ENCODE data around the gene EEF1AKMT2.
"Not testable (repeated sequence)": the region's sequence is repeated elsewhere in the genome, so short reads cannot be mapped to it uniquely, and the experiment has no call there.

Gene EEF1AKMT2

DNA sequence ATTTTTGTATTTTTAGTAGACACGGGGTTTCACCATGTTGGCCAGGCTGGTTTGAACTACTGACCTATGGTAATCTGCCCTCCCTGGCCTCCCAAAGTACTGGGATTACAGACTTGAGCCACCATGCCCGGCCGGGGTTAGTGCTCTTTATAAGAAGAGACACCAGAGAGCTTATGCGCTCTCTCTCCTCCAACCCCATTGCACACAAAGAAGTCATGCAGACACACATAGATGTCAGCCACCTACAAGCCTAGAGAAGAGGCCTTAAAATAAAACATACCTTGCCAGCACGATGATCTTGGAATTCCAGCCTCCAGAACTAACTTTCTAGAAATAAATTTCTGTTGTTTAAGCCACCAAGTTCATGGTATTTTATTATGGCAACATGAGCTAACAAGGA, 37.5 kb downstream of the EEF1AKMT2 start:
- DNase-seq = no peak

DNA sequence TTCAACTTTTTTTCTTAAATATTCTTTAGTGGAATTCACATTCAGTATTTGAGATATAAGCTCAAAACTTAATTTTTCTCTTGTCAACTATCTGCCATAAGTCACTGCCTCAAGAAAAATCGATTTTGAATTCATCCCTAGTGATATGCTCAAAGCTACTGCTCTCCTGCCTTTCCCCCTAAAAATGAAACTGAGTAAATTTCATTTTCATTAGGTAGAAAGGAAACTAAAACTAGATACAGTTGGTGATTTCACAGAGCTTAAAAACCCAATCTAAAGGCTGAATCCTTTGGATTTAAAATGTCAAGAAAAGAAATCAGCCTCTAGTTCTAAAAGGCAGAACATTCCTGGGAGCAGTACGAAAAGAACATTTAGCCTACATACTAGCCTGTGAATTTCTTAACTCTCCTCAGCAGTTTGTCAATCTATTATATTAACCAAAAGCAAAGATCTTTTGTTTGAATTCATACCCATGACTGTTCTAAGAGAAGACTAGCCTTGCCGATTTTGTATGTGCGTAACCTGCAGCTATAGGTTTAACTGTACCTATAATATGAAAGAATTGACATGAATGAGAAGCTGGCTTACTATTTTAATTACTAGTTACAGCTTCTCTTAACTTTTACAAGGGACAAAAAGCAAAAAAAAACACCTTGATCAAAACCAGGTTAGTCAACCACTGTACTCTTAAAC, 42.6 kb downstream of the EEF1AKMT2 start:
- no peak for DNase-seq

DNA sequence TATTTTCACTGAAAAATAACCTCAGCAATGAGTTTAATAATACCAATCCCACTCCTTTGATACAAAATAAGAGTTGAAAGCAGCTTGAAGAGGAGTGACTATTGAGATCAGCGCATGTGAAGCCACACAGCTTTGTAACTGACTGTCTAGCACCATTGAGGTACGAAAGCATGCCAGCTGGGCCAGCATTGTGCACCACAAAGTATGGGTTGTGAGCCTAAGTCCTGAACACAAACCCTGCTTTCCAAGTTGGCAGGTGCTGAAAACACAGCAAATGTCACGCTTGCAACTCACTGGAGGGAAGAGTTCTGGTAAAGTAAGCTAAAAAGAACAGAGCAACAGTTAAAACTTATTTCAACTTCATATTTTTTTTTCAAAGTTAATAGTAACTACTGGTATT, 43.5 kb downstream of the EEF1AKMT2 start:
- no peak for DNase-seq

DNA sequence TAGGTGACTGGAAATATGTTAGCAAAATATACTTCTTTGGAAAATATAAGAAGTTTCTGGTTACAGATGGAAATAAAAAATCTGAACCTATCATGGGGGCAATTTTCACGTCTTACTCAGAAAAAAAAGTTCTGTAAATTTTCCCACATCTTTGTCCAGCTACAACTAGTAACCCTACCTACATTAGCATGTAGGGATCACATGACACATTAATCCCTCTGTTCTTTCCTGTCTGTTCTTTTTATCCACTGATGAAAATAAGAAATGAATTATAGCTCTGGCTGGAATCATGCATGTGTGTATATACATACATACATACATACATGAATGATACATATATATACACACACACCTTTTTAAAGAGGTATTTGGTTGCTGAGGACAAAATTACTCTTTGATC, 43.9 kb downstream of the EEF1AKMT2 start:
- DNase-seq = no peak

DNA sequence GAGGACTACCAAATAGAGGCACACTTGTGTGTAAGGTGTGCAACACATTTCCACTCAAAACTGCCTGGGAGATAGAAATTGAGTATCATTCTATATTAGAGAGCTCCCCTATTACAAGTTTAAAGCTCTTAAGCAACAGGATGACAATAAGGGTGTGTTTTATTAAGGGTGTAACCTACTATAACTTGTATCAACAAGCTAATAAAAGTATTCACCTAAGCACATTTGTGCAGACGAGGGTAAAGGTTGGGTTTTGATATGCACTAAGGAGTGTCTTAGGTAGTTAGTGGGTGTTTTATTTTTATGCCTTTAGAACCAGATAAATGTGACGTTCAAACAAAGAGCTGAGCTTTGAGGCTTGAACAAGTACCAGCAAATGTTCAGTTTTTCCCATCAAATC, 44.7 kb downstream of the EEF1AKMT2 start:
- no peak for DNase-seq

DNA sequence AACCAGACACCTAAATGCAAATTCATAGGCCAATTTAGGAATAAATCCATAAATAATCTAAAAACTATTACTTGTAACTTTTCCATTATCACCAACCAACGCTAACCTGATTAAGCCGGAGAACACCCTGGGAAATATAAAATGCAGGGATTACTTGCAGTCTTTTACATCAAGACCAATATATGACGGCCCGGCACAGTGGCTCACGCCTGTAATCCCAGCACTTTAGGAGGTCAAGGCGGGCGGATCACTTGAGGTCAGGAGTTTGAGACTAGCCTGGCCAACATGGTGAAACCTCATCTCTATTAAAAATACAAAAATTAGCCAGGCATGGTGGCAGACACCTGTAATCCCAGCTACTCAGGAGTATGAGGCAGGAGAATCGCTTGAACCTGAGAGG, 45.2 kb downstream of the EEF1AKMT2 start:
- not testable (repeated sequence) for DNase-seq

DNA sequence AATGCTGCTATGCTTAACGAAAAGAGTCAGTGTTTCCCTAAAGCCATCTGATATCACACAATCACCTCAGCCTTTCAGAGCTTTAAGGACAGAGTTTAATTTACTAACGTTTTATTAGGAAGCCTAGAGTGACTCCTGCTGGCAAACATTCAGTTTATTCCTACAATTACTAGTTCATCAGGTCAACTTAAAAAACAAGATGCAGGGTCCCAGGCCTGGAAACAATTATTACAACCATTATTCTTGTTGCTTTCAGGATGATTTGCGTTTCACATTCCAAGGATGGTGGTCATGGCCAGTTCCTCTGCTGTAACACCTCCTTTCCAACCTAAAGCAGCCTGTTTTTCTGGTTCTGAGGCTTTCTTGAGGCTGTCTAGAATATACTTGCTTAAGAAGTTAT, 46.0 kb downstream of the EEF1AKMT2 start:
- DNase-seq = peak; percentile 32

DNA sequence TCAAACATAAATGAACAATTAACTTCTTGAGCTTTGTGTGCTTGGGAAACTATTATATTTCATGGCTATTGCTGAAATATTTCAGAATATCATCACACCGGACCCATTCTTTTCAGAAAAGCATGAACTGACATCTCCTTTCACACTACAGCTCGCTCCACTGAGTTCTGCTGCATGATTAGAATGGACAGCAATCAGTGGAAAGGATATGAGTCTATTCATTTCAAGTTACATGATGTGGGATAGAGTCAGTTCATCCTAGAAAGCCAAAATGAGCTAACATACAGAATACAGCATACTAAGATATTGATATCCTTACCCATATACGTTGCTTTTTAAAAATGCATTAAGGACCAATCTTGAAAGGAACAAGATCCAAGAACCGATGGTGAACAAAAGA, 46.4 kb downstream of the EEF1AKMT2 start:
- no peak for DNase-seq

DNA sequence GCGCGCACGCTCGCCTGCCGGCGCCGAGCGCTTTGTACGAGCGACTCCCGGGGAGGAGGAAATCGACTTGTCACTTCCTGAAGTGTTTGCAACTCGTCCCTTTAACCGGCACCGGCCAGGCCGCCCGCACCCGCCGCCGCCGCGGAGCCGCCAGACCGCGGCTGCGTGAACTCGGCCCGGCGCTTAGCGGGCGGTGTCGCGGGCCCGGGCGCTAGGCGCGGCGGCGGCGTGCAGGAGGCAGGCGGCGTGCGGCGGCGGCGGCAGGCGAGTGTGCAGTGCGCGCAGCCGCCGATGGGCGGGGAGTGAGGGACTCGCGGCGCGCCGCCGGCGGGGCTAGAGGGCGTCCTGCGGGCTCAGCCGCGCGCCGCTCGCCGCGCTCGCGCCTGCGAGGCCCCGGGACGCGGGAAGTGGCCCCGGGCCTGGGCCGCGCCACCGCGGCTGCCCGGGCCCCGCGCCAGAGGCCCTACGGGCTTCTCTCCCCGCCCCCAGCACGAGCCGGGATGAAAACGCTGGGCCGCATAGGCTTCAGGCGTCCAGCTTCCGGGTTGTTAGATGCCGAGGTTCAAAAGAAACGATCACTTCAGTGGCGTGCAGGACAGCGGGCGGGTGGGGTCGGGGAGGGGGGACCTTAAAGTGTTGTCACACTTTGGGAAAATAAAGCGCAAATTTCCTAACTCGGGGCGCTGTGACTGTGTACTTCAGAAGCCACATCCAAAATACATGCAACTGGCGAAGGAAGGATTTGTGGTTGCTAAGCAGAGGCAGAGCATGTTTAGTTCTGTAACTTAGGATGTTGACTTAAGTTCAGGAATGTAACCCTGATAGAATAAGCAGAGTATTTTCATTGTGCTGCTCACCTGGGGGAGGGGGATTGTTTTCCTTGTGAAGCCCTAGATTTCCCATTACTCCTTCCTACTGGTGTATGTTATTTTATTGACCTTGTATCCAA, 47.3 kb downstream of the EEF1AKMT2 start, which contains the start of gene FAM53B:
Gene FAM53B (minus strand): TSS at position 277 of the 949 bp plus-strand sequence. CDS start 37,665 bp downstream, outside the sequence.
- peak; percentile 88 for DNase-seq

DNA sequence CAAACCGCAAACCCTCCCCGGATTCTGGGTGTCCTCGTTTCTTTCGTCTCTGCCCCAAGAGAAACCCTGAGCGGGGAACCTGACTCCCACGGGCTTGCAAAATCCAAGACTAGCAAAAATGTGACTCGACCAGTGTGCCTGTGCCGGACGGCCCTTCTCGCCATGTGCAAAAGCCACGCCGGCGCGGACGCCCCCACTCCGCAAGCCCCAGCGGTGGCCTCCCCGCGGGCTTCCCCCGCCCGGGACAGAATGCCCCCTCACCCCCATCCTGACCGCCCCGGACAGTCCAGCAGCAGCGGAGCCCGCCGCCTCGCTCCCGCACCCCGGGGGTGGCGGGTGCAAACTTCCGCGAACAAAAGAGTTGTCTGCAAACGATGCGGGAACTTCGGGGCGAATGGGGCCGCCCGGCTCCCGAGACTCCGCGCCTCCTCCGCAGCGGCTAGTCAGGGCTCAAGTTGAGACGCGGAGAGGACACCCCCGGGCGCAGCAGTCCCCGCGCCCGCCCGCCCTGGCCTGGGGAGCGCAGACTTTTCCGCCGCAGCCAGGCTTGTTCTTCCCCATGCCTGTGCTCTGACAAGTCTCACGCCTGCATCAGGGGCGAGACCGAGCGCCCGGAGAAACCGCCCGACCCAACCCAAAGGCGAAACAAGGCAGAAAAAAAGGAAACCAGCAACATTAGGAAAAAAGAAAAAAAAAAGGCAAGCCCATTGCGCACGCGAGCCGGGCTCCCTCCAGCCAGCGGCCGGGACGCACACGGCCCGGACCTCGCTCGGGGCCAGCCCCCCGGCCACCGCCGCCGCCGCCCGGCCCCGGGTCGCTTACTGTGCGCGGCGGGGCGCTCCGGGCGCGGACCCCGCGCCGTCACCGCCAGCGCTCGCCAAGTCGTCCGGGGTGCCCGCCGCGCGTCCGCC, 48.2 kb downstream of the EEF1AKMT2 start:
- DNase-seq = peak; percentile 44

DNA sequence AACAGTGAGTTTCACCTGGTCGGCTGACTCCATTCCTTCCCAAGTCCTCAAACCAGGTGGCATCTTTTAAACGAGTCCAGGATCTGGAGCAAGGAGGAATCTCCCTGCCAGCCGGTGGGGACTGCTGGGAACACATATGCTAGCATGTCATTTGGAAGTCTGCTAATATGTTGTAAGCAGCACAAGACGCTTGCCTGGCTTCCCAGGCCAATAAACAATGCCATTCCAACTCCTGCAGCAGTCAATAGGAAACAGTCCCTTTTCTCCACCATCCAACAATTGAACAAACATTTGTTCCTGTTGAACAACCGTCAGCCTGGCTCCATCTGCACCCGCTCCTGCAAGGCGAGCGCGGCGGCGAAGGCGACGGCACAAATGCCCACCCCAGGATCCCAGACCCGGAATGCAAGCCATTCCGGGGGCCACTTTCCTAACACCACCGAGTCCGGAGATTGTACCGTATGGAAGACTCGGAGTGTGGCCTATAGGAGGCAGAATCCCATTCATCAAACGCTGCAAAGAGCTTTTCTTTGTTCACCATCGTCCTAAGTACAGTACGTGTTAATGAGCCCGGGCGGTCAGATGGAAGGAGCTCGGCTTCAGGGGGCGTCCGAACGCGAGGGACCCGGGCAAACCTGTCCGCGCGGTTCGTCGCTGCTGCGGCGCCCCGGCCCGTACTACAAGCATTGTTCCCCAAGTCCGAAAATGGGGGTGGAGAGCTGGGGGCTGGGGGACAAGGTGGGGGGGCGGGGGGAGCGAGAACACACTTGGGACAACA, 49.1 kb downstream of the EEF1AKMT2 start:
- peak; percentile 74 for DNase-seq

DNA sequence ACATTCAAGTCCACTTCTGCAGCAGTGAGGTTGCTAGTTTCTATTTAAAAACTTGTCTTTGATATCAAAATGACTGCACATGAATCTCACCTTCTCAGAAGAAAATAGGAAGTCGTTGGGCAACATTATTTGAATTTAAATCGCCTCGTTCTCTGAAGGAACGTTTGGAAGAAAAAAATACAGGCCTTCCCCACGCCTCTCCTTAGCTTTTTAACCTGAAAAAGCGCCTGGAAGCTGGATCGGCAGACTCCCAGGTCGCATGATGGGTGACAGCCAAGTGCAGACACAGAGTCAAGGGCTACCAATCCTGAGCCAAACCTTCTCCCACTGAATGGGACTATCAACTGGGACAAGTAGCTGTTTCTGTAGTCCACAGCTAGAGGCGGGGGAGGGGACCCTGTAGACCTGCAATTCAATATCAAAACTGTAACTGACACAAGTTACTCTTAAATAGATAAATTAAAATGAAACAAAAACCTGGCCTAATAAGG, 49.7 kb downstream of the EEF1AKMT2 start:
- DNase-seq = peak; percentile 45

DNA sequence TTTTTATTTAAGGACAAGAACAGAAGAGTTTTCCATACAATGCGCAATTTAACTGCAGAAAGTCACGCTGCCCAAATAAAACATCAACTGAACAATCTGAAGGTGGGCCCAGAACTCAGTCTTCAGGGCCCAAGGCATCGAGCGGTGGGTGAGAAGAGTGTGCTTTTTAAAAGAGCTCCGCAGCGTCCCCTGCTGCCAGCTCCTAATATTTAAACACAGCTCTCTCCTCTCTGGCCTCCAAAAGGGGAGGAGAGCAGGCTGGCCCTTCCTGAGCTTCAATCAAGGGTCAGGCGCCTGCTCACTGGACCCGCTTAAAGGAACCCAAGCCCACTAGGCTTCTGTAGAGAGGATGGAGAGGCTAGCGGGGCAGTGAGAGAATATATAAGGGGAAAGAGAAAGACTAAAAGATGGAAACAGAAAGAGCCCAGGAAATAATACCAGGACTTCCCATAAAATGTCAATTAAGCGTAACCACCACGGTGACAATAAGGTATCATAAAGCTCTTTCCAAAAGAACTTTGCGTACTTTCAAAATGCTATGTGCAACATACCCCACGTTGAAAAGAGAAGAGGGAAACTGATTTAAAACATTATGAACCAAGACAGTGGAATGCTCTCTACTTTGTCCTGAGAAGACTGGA, 50.3 kb downstream of the EEF1AKMT2 start:
- peak; percentile 74 for DNase-seq

DNA sequence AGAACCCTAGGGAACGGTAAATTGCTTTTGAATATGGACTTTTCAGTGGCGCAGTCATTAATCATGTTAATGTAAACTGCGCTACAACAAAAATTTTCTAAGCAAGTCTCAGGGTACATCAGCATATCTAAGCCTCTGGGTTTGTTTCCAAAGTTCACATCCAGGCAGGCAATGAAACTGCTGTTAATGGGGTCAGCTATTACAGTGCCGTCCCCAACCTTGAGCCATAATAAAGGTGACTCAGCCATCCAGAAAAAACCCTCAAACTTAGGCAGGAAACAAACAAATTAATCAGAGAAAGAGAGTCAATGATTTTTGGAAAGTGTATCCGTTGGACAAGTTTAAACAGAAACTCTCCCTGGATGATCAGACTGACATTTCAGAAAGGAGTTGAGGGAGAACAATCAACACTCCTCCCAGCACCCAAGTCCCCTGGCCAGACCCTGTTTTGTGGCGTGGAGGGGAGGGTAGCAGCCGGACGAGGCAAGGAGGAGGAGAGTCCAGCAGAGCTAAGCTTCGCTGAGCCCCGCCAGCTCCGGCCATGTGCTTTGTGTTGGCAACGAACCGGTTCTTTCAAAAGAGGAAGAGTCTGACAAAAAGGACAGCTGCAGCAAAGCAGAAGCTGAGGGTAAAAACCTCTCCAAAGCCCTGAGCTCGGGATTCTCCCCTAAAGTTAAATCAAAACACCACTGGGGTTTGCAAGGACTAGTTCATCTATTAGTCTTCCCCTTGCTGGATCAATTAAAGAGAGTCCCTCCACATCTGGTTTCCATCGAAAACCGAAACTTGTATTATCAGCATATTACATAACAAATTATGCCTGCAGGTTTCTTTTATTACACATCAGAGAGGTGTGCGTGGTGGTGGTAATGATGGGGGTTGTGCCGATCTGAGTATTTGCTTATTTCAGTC, 51.1 kb downstream of the EEF1AKMT2 start:
- DNase-seq = peak; percentile 45

DNA sequence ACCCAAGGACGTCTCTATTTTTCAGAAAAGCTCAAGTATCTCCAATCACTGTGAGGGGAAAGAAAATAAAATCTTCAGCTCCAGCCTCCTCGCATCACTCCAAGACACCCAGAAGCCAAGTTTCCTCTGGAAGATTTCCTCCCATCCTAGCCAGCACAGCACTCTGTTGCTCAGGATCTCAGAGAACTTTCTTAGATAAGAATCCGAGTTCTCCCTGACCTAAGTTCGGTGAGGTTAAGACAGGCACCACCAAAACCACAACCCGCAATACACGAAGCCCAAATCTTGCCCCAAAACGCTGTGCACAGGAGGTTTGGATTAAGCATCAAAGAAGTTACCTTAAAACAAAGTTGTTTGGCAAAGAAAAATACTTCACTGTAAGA, 51.7 kb downstream of the EEF1AKMT2 start:
- DNase-seq = peak; percentile 5

DNA sequence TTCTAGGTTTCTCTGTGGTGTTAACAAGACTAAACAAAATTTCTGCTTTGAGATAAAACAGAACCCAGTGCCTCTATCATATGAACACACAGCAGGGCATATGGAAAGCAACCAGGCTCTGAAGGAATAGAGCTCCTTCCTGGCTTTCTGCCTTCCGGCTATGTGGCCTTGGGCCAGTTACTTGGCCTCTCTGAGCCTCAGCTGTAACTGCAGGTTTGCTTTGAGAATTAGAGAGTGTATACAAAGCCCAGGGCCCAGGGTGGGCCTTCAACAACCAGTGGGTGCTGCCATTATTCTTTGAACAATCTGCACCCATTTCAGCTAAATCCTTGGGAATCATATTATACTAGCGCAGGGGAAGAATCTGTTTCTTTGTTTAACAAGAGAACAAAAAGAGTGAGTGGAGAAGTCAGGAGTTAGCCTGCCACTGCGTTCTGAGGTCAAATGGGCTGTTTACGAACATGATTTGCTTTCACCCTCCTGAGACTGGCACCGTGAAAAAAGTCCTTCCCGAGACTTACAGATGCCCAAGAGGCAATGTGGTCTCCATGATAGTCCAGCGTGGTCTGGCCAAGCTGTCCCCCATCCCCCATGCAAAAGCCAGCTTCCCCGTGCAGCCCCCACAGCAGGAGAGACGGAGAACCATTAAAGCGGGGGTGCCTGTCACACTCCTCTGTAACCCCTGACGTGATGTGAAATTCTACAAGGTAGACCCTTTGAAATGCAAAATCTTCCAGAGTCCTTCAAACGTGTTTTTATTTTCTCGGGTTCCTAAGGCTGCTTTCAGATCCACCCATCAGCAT, 52.4 kb downstream of the EEF1AKMT2 start:
- peak; percentile 8 for DNase-seq

DNA sequence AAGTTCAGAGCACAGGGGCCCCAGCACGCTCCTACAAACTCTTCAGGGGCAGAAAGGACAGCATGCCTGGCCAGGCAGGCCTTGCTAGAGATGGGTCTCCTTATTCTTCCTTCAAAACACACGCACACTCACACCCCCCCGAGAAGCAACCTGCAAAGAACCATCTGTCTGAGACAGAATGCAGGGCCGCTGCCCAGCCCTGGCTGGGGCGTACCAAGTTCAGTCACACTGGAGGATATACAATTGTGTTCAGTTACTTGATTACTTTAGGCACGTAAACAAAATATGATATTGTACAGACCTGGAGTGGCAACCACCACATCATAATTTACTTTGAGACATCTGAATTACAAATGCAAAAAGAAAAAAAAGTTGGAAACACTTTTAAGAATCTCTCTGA, 53.2 kb downstream of the EEF1AKMT2 start:
- DNase-seq = peak; percentile 7

DNA sequence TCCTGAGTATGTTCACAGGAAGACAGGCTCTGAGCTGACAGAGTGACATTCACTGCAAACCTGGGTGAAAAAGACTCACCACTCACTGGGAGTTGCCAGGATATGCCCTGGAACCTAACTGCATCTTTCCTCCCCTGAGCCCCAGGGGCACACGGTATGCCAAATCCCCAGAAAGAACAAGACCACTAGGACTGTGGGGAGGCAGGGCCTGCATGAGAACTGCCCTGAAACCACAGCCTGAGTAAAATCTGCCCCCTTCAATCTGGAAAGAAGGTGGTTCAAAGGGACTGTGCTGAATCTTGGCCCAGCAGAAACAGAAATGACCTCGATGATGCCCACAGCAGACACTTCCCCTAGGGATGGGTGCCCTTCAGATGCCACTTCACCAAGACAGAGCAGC, 54.0 kb downstream of the EEF1AKMT2 start:
- no peak for DNase-seq

DNA sequence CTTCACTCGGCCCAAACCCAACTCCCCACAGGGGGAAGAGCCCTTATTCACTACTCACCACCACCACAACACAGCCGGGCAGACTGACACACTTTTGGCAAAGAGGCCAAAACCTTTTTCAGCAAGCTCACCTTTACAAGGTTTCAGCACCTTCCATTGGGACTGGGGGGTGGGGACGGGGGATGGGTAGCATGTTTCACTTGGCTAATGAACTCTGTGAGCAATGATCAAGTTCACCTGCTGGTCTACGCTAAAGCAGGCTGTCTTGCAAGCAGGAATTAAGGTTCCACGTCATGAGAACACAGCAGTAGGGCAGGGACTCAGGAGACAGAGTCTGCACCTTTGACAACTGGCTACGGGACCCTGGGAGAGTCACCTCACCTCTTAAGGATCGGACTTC, 54.5 kb downstream of the EEF1AKMT2 start:
- peak; percentile 13 for DNase-seq

All from NCI-H69 (cell line).